ENCODE results near the gene TCTN3. TPM values are rescaled to one million over a fixed set of nuclear protein-coding genes. Genes with fewer than 3 reads are reported as not detected.

Gene TCTN3
- total RNA-seq, 3 donors from 2014 or later: 20.7 to 35.4 (median 31.6) TPM

- DNase-seq (no peak), ATAC-seq (no peak)
- Histone ChIP-seq H3K4me3 (no peak overlapping the region), H3K9me3 (no peaks in the 10 kb centered on the region), H3K4me1 (ENCODE audit: low read depth) (no peaks in the 10 kb centered on the region), H3K36me3 (ENCODE audit: low read depth) (no peaks in the 10 kb centered on the region)
- intact Hi-C loops (cut with DNase I, micrococcal nuclease): no loop called here
- no peak for TF ChIP-seq CTCF (IDR thresholded peaks at IDR 0.05)
Measured at GRCh38 chr10:95716866-95717265, 23.1 kb upstream of the TCTN3 start.

- no peak for DNase-seq
- Histone ChIP-seq H3K9me3 (no peaks in the 10 kb centered on the region), H3K4me1 (ENCODE audit: low read depth) (no peaks in the 10 kb centered on the region), H3K4me3 (no peak overlapping the region), H3K36me3 (ENCODE audit: low read depth) (no peaks in the 10 kb centered on the region)
- intact Hi-C loops (cut with DNase I, micrococcal nuclease): no loop called here
- no peak for TF ChIP-seq CTCF (IDR thresholded peaks at IDR 0.05)
- ATAC-seq: no peak
Measured at GRCh38 chr10:95716466-95716865, 22.7 kb upstream of the TCTN3 start.

- ATAC-seq (no peak), DNase-seq (no peak)
- no peak for TF ChIP-seq CTCF (IDR thresholded peaks at IDR 0.05)
- intact Hi-C loops (cut with DNase I, micrococcal nuclease): no loop called here
- Histone ChIP-seq H3K4me1 (ENCODE audit: low read depth) (no peaks in the 10 kb centered on the region), H3K4me3 (no peak overlapping the region), H3K36me3 (ENCODE audit: low read depth) (no peaks in the 10 kb centered on the region), H3K9me3 (no peaks in the 10 kb centered on the region)
Measured at GRCh38 chr10:95711492-95711891, 17.8 kb upstream of the TCTN3 start.

GRCh38 chr10:95706990-95707389 is 13.3 kb upstream of the TCTN3 start:
- no peak overlapping the region for H3K4me3 ChIP-seq
- no peak for TF ChIP-seq CTCF (IDR thresholded peaks at IDR 0.05)
- ATAC-seq (no peak), DNase-seq (no peak)
- H3K36me3 ChIP-seq (ENCODE audit: low read depth): no peaks in the 10 kb centered on the region
- H3K4me1 ChIP-seq (ENCODE audit: low read depth): no peaks in the 10 kb centered on the region
- no peaks in the 10 kb centered on the region for H3K9me3 ChIP-seq
- intact Hi-C loops (cut with DNase I, micrococcal nuclease): no loop called here

GRCh38 chr10:95706573-95706972 is 12.8 kb upstream of the TCTN3 start:
- ATAC-seq (no peak), DNase-seq (no peak)

More at GRCh38 chr10:95706573-95706972, 12.8 kb upstream of the TCTN3 start:
- Histone ChIP-seq H3K4me3 (no peak overlapping the region), H3K9me3 (no peaks in the 10 kb centered on the region), H3K36me3 (ENCODE audit: low read depth) (no peaks in the 10 kb centered on the region), H3K4me1 (ENCODE audit: low read depth) (no peaks in the 10 kb centered on the region)
- no peak for TF ChIP-seq CTCF (IDR thresholded peaks at IDR 0.05)
- intact Hi-C loops (cut with DNase I, micrococcal nuclease): no loop called here
